HPDE6-E6E7 (cell line): Measurements from ENCODE around the gene RGS17.
A peak's percentile ranks its signal among the peaks of the same experiment; 100 is the strongest.

ENCODE experiments used
- DNase-seq: peaks from one replicate; pipeline ENCODE4 v3.0.0; 2011; ENCODE audit warnings: missing footprints; ENCODE audit errors: extremely low spot score

Gene RGS17

DNA sequence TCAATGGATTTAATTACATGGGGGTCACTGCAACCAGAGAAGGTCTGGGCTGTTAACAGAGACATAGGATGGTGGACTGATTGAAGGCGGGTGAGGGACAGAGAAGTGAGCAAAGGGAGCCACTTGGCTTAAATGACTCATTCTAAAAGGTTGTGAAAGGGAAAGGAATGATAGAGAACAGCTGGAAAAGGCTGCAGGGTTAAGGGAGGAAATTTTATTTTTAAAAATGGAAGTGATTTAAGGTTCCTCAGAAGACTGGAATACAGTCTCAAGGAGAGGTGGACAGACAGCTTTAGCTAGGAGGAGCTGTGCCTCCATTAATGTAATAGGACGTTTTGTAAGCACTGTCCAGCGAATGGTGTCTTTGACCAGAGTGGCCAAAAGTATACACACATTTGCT lies 46.7 kb downstream of the RGS17 start:
- DNase-seq, result no peak

GRCh38 chr6:153083869-153084268 lies 47.2 kb downstream of the RGS17 start:
- DNase-seq, result no peak

DNA sequence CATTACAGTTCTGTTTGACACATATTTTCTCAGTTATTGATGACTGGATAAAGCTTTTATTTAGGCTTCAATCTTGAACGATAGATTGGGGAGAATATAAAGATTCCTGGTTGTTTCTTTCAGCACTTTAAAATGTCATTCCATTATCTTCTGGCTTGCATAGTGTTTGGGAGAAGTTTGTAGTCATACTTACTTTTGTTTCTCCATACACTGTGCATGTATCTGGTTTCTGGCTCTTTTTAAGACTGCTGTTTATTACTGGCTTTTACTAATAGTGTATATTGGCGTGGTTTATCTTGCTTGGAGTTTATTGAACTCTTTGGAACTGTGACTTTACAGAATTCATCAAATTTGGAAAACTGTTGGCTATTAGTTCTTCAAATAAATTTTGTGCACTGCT lies 49.2 kb downstream of the RGS17 start:
- DNase-seq, result no peak

DNA sequence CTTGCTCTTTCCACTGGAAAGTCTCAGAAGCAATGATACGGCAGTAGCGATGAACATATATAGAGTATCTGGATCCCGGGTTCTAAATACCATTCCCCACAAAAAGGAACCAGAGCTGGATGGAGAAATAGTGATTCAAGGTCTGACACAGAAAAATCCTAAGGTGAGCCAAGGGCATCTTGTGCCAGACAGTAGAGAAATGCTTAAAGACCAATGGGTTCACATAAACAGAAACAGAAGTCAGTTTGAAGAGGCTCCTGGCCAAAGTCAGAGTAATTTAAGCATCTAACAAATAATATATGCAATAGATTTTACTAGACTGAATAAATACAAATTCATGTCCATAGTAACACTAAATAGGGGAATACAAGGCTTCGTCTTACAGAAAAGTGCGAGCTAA lies 54.7 kb downstream of the RGS17 start:
- DNase-seq, result no peak

- DNase-seq, result no peak
Measured at GRCh38 chr6:153074761-153075160, 56.3 kb downstream of the RGS17 start.

GRCh38 chr6:153073841-153074240 lies 57.2 kb downstream of the RGS17 start:
- no peak for DNase-seq

DNA sequence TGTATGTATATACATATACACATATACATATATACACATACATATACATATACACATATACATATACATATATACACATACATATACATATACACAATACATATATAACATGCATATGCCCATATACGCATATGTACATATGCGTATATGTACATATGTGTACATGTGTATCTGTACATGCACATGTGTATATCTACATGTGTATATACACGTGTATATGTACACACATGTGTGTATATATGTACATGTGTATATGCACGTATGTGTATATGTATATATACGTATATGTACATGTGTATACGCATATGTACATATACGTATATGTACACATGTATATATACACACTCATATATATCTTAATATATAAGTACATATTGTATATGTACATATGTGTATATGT lies 60.3 kb downstream of the RGS17 start:
- no peak for DNase-seq

- DNase-seq, result no peak
Measured at GRCh38 chr6:153069897-153070296, 61.2 kb downstream of the RGS17 start.

- no peak for DNase-seq
Measured at GRCh38 chr6:153065222-153065621, 65.9 kb downstream of the RGS17 start.

DNA sequence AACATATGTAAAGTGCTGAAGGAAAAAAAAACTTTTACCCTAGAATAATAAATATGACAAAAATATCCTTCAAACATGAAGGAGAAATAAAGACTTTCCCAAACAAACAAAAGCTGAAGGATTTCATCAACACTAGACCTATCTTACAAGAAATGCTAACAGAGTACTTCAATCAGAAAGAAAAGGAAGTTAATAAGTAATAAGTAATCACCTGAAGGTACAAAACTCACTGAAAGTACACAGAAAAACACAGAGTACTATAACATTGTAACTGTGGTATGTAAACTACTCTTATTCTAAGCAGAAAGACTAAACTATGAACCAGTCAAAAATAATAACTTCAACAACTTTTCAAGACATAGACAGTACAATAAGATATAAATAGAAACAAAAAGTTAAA lies 67.1 kb downstream of the RGS17 start:
- DNase-seq, result no peak

GRCh38 chr6:153062516-153062915 lies 68.6 kb downstream of the RGS17 start:
- no peak for DNase-seq

GRCh38 chr6:153059757-153060156 lies 71.3 kb downstream of the RGS17 start:
- DNase-seq, result no peak

GRCh38 chr6:153059311-153059710 lies 71.8 kb downstream of the RGS17 start:
- DNase-seq, result no peak

DNA sequence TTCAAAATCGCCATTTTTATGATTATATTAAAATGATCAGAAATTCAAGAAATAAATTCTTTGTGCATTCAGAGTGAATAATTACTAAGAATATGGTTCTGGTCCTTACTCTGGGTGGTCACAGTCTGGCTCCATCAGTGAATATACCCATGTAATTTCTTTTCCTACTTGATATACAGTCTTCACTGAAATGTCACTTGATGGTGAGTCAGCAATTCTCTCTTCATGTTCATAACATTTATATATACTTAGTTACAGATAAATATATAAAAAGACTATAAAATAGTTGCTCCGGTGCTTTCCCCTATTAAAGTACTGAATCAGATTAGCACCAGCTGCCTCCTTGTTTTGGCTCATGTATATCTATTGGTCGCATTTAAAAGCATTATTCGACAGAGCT lies 72.2 kb downstream of the RGS17 start:
- DNase-seq, result no peak

GRCh38 chr6:153058291-153058690 lies 72.8 kb downstream of the RGS17 start:
- peak; percentile 8 for DNase-seq

GRCh38 chr6:153056308-153056707 lies 74.8 kb downstream of the RGS17 start:
- DNase-seq, result no peak

DNA sequence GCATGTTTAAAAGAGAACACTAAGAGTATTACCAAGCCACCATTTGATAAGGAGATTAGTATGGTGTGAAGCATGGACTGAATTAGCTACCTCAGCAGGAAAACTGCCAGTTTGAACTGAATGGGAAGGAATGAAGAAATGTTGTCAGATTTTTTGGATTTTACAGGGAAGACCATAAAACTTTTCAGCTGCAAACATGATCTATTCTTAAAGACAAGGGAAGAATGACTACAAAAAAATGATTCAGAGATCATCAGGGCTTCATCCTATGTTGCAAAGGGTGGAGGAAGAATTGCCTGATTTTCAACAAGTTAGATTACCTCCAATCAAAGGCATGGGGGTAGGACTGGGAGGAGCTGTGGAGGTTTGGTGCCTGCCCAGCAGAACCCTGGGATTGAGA lies 79.3 kb downstream of the RGS17 start:
- no peak for DNase-seq

GRCh38 chr6:153048631-153049030 lies 82.5 kb downstream of the RGS17 start:
- peak; percentile 60 for DNase-seq

DNA sequence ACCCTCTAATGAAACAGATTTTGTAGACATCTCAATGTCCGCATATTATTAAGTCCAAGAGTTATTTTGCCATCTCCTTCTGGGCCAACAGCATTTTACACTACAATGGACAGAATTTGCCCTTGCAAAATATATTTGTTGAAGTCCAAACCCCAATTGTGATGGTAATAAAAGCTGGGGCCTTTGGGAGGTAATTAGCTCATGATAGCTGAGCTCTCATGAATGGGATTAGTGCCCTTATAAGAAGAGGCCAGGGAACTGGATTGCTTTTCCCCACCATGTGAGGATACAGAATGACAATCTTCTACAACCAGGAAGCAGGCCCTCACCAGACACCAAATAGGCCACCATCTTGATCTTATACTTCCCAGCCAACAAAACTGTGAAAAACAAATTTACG lies 83.7 kb downstream of the RGS17 start:
- no peak for DNase-seq

DNA sequence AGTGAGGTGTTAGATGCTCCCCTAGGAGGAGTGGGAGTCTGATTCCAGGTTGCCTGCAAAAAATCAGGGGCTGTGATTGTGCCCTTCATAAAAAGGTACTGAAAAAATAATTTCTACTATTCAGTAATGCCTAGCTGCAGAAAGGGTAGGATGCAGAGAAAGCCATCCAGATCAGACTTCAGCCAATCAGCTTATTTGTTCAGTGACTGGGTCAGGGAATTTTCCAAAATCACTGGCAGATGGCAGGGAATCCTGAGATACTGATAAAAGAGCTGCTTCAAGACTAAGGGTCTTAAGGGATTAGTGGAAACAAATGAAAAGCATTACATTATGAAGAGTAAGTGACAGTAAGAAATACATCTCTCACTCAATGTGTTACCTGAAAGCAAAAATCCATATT lies 85.8 kb downstream of the RGS17 start:
- no peak for DNase-seq

GRCh38 chr6:153044295-153044694 lies 86.8 kb downstream of the RGS17 start:
- DNase-seq, result no peak

GRCh38 chr6:153043719-153044118 lies 87.4 kb downstream of the RGS17 start:
- DNase-seq, result no peak

DNA sequence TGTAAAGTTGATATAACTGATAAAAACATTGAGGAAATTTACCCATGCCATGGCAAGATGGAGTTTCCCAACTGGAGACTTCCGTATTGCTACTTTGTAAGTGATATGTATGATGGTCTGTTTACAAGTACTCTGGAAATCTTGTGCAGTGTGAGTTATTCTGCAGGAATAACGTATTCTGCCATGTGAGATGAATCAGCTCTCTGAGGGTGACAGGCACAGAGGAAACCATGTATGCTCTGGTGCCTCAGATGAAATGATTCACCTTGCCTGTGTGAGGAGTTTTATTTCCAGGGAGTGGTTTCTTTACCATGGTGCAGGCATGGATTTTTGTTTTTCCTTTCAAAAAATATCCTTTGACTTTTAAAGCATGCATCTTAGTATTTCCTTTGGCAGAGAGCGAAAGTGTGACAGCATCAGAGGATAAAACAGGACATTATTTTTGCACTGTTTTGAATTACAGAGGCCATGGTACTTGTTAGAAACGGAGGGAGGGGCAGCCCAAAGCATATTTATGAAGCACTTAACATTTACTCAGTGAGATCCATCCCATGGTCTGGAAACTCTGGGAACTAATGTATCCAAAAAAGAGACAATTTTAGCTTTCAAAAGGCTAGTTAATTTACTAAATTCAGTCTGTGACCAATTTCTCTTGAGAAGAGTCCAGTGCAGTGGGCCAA lies 92.6 kb downstream of the RGS17 start:
- DNase-seq, result no peak

GRCh38 chr6:153034139-153034538 lies 96.9 kb downstream of the RGS17 start:
- DNase-seq, result no peak
